Kidney capillary endothelial cell (primary cell): ENCODE results near the gene MAP7D2.
"Not testable (repeated sequence)": the region's sequence is repeated elsewhere in the genome, so short reads cannot be mapped to it uniquely, and the experiment has no call there.

Experiments
- DNase-seq: peaks from one replicate; pipeline ENCODE4 v3.0.0-alpha.2; 2018; ENCODE audit warnings: low spot score

The MAP7D2 gene

DNA sequence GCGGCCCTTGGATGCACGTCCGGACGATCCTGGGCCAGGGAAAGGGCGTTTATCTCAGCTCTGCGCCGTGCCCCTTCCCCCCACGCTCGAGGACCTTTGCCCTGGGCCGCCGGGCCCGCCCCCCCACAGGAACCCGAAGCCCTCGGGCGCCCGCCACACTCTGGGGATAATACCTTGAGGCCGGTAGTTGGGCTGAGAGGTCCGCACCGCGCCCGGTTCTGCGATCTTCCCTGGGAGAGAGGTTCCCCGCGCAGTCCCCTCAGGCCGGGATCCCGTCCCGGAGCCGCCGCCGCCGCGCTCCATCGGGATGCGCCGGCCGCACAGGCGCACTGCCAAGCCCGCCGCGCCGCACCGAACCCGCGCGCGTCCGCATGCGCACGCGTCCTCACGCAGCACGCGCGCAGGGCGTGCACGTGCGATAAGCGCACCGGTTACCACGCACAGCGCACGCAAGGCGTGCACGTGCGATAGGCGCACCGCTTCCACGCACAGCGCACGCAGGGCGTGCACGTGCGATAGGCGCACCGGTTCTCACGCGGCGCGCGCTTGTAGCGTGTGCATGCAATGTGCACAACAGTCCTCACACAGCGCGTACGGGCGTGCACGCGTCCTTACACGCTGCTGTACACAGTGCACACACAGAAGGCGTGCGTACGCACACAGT, at the start of gene MAP7D2:
Gene MAP7D2, minus strand, starts transcription at position 331 of the 664 bp plus-strand sequence. Its CDS starts 28 bp downstream, at position 303.
- no peak for DNase-seq

DNA sequence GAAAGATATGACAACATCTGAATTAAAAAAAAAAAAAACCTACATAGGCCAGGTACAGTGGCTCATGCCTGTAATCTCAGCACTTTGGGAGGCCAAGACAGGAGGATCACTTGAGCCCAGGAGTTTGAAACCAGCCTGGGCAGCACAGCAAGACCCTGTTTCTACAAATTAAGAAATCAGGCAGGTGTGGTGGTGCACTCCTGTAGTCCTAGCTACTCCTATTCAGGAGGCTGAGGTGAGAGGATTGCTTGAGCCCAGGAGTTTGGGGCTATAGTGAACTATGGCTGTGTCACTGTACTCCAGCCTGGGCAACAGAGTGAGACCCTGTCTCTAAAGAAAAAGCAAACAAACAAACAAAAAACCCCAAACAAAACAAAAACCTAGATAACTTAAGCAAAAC, 45.8 kb upstream of the MAP7D2 start:
- not testable (repeated sequence) for DNase-seq

DNA sequence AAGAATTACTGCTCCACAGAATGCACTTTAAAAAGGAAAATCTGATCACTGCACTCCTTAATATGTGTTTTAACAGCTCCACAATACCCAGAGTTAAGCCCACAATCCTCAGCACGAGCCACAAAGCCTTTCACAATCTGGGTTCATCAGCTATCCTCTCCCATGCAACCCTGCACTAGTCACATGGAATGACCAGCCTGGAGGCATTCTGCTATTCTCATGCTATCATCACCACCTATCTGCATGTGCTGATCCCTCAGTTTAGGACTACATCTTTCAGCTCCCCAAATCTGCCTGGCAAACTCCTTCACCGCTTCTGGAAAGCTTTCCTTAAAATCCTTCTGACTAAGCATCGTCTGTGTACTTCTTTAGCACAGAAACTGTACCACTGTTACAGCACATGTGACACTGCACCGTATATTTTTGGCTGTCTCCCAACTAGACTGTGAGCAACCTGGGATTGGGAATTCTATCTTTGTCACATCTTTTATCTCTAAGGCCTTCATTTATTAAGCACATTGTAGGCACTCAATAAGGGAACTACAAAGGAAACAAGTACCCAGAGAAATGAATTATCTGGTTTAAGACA, 43.2 kb upstream of the MAP7D2 start:
- DNase-seq = no peak

DNA sequence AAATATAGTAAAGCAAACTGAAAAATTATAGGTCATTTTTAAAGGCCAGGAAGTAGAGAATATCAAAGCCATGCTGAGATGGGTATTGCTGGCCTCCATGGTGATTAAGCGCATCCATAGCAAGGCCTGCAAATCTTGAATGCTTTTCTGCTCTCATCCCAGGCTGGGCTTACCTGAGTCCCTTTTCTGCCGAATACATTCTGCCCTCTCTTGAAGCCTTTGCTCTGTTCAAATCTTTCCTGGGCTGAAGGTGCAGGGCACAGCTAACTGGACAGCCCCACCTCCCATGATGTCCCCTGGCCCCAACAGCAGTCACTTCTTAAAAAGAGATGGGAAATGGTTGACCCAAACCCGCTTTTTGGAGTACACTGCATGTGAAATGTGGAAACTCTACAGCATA, 35.0 kb upstream of the MAP7D2 start:
- DNase-seq = no peak

DNA sequence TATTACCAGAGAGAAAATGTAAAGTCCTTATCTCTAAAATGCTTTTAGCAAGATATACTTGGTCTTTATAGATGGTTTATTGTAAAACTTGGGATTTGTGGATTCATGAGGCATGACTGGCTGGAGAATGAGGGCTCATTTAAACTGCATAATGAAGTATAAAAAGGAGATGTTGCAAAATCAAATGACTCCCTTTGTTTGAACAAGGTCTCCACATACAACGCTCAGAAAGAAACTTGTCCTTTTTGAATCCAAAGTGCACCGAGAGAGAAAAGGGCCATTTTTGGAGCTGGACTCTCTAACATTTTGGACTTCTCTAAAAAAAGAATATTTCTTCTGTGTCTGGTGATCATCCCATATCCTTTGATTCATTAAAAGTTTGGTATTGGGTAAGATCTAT, 32.6 kb upstream of the MAP7D2 start:
- no peak for DNase-seq

DNA sequence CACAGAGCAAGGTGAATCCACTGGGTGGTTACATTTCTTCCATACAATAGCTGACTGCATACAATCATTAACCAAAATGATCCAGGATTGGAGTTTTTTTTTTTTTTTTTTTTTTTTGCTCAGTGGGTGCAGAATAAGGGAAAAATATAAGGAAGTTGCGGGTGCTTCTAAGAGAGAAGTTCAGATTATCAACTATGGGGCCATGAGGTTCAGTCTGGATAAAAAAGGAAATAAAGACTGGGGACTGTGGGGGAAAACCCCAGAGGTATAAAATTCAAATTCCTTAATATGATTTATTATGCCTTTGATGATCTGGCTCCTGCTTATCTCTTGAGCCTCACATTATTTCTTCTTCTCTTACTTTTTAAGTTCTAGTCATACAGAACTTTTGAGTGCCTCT, 30.9 kb upstream of the MAP7D2 start:
- DNase-seq = no peak

DNA sequence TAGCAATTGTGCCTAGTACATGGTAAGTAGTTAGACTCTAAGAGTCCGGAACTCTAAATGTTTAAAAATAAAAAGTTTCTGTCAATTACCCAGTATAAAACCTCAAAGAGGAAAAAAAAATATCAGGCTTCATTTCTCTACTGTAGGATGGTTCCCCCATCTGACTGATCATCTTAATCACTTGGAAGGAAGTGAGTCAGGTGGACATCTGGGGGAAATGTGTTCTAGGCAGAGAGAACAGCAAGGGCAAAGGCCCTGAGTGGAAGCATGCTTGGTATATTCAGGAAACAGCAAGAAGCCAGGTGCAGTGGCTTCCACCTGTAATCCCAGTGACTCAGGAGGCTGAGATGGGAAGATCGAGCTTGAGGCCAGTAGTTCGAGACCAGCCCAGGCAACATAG, 27.8 kb upstream of the MAP7D2 start:
- DNase-seq = peak; percentile 79

DNA sequence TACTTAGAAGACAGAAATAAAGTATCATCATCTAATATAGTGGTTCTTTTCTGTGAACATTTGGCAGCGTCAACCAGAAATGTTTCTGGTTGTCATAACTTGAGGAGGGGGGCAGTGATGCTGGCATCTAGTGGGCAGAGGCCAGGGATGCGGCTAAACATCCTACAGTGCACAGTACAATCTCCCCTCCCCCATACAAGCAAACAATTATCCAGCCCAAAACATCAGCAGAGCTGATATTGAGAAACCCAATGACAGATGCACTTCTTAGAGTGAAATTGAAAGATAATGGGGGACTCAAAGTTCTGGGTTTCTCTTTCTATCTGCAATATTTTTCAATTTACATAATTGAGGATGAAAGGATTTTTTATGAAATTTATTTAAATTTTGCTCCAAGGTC, 26.9 kb upstream of the MAP7D2 start:
- DNase-seq = no peak

DNA sequence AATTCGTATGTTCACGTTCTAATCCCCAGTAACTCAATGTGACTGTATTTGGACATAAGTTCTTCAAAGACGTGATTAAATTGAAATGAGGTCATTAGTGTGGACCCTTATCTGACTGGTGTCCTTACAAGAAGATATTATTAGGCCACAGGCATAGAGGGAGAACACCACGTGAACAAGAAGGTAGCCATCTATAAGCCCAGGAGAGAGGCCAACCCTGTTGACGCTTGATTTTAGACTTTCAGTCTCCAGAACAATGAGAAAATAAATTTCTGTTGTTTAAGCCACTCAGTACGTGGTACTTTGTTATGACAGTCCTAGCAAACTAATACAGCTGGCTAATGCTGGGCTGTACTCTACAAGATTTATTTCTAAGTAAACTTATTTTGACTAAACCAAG, 26.4 kb upstream of the MAP7D2 start:
- no peak for DNase-seq

DNA sequence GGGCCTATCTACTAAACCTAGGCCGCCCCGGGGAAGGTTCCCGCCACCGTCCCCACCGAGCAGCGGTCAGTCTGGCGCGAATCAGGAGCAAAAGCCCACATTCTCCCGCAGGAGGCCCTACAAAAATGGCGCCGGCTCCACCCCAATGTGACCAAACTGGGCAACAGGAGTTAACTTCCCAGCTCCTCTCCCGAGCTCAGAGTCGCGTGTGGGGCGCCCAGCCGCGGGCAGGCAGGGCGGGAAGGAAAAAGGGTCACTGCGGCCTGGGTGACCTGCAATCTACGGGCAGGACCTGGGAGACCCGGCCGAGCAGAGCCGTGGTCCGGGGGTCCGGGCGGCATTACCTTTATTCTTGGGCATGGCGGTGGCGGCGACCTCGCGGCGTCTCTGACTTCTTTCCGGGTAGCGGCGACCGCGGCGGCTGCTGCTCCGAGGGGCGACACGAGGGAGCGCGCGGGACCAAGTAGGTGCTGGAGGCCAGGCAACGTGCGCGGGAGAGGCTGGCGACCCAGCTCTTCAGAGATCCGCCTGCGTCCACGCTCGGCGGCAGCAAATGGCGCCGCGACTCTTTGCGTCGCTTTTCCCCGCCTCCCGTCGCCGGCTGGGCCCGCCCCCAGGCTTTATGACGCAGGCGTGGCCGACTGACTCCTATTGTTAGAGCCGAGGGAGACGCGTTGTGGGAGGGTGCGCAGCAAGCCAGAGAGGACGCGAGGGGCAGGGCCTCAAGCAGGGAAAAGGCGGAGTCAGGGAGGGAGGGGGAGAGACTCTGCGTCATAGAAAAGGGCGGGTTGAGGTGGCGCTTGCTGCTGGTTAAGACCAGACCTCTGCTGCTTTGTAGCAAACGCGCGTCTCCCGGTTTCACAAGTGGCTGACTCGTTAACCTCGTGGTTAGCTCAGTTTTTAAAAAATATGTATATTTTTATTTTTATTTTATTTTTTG, 24.8 kb upstream of the MAP7D2 start, which contains the start of gene EIF1AX:
Gene EIF1AX, minus strand, starts transcription at position 558 of the 940 bp plus-strand sequence. Its CDS starts 198 bp downstream, at position 360.
- DNase-seq = peak; percentile 98

DNA sequence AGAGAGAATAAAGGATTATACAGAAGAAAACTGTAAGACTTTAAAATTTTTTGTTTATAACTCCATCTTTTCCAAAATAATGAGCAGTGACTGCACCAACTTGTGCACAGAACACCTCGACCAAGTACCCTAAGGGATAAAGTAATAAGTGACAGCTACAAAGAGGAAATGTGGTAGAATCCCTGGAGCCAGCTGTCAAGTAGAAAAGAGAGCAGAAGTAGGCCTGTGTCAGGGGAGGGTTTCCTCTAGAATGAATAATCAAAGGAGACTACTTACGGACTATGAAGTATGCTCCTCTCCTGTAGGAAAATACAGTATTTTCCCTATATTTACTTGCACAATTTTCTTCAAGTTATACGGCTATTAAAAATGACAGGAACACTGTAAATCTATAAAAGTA, 23.7 kb upstream of the MAP7D2 start:
- DNase-seq = no peak

DNA sequence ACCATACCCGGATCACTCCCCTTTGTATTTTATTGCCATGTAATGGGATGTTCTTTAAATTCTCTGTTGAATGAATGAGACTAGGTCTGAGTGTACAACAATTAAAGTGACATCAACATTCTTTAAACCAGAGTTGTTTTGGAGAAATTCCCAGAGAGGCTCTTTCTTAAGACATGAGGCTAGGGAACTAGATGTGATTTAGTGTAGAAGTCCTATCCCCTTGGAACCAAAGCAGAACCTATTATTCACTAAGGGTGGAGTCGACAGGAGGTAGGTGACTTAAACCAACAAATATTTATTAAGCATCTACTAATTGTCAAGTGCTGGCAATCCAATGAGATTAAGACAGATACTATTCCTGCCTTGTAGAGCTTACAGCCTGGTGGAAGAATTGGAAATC, 23.3 kb upstream of the MAP7D2 start:
- no peak for DNase-seq

DNA sequence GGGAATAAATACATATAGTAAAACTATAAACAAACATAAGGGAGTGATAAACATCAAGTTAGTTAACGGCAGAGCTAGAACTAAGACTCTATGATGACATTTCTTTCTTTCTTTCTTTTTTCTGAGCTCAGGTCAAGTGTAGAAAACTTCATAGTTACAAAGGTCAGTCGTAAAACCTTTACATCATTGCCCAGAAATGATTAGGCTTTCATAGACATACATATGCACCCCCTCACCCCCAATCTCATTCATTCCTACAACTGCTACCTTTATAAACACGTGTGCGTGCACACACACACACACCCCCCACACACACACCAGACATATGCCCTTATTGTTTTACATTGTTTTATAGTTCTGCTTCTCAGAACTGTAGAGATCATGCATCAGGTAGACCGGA, 19.2 kb upstream of the MAP7D2 start:
- no peak for DNase-seq

DNA sequence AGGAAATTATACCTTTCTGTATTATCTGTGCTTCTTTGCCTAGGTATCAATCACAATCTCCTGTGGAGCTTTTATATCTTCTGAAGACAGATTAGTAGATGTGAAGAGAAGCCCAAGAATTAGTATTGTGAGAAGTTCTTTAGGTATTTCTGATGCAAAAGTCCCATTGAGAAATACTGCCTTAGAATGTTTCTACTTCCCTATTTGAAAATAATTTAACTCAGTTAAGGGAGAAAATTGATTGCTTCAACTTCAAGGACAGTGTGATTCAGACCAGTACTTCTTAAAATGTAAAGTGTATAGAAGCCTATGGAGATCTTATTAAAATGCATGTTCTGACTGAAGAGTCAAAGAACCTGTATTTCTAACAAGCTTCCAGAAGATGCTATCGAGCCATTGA, 16.0 kb upstream of the MAP7D2 start:
- no peak for DNase-seq

DNA sequence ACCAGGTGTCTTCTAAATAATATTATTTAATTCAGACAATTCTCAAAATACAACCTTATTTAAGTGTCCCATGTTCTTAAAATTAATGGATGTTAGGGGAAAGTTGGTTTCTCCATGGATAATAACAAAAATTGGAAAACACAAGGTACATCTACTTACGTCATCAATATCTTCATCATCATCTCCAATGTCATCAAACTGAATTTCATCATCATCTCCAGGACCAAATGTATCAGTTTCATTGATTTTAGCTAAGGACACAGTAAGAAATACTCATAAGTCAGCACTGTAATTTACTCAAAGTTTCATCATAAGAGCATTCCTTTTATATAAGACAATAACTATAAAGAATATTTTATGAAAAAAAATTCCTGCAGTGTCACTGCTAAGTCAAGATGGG, 13.7 kb upstream of the MAP7D2 start:
- DNase-seq = no peak

DNA sequence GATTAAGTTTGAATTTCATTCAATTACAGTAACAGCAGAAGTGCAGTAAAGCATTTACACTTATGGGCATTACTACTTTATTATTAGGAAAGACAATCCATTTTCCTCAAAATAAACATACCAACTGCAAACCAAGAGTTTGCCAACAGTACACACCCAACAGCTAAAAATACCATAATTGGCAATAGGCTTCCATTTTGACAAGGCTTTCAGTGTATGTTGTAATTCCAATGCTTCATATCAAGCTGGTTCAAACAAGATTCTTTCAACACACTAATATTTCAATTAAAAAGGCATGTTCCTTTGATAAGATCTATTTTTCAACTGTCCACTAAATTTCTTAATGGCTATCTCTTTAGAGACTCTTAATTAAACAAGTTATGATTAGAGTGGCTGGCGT, 12.8 kb upstream of the MAP7D2 start:
- no peak for DNase-seq

DNA sequence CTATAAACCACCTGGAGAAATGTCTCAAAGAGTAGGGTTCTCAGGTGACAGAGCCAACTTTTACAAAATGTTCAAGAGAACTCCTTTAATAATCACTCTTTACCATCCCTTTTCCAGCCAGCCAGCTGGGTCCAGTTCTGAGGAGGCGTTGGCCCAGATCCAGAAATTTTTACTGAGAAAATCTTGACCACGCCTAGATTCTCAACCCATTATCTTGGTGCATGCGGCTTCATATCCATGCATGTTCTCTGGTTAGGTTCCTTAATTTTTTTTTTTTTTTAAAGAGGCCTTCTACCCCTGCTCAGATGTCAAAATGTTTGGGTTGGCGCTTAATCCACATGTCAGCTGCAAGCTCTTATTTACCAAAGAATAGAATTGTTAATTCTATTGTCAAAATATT, 12.0 kb upstream of the MAP7D2 start:
- no peak for DNase-seq

DNA sequence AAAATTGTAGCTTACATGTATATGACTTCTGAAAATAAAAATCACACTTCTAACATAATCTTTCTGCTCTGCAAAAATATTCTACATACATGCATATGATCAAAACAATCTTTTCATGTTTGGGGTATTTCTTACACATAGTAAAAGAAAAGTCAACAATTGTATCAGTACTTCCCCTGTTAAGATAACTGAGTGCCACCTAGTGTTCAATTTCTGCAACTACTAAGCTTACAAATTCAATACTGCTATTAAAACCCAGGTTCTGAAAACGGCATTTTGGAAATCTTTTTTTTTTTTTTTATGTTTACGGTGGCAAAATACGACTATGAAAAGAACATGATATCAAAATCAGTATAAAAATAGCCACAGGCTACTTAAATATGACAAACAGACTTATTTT, 10.7 kb upstream of the MAP7D2 start:
- not testable (repeated sequence) for DNase-seq

DNA sequence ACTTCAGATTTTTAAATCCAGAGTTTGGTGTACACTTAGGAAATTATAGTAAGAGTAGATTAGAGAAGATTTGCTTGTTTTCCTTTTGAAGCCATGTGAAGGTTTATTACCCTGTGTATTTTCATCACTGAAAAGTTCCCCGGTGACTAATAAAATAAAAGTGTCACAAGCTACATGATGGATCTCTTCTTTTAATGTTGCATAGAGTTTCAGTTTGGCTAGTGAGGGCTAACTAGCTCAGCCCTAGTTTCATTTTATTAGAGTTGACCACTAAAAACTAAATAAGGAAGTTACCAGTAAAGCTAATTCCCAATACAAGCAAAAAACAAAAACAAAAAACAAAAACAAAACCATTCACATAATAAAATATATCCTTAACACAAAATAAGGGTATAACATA, 10.1 kb upstream of the MAP7D2 start:
- DNase-seq = not testable (repeated sequence)

DNA sequence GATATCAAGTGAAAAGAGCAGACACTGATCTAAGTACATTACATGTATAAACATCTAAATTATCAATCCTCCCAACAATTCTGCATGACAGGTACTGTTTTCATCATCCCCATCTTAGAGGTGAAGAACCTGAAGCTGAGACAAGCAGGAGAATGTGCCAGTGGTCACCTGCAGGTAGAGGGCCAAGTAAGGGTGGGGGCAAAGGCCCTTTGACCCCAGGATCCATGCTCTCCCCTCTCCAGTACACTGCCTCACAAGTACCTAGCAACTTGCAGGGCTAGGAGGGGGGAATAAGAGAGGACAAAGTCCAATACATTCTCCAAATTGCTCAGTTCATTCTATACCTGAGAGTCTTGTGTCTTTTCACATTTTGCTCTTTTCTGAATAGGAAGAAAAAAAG, 8.3 kb upstream of the MAP7D2 start:
- DNase-seq = no peak

DNA sequence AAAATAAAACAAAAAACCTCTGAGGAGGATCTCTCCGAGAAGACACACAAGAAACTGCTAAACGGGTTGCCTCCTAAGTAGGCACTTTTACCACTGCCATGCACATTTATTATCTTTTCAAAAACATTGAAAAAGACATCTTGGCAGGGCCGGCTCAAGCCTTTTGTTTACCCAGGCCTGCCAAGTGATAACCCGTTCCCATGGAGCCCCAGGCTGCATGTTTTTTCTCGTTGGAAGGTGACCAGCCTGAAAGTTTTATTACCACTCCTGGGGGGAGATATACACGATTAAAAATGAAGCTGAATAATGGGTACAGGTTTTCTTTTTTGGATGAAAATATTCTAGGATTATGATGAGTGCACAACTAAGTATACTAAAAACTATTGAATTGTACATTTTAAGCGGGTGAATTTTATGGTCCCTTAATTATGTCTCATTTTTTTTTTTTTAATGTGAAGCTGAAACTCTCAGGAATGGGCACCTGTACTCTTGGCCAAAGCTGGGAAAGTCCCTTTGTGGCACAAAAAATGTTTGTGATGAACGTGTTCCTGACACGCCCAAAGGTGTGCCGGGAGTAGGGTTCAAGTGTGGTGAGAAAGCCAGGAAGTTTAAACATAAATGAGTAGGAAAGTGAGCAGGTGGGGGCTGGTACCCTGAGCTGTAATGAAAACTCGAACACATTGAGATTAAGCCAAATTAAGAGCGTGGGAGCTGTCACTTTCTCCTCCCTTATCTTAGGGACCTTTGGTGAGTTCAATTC, 1.5 kb upstream of the MAP7D2 start:
- DNase-seq = no peak

DNA sequence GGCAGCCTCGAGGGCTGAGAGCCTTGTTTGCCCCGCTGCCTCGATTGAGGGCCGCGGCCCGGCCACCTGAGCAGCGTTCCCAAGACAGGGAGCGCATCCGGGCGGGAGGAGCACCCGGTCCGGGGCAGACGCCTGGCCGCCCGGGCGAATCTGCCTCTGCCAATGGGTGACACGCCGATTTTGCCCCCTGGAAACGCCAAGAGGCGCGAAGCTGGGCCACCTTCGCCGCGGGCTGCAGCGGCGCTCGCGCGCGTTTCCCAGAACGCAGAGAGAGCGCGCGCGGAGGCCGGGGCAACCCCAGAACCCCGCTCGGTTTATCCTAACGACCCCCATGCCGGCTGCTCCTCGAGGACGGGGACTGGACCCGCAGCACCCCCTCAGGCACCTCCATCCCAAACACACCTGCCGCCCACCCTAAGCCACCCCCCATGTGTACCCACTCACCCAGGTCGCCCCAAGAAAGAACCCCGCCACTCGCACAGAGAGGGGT, 575 bp downstream of the MAP7D2 start:
- DNase-seq = no peak
